Measurements from ENCODE around the gene SLC6A1. TPM values are rescaled to one million over a fixed set of nuclear protein-coding genes. Genes with fewer than 3 reads are reported as not detected.

Gene SLC6A1
- total and polyA plus RNA-seq, 7 donors, result 0.27 to 1.9 (median 0.36) TPM

GRCh38 chr3:11024181-11024580 lies 31.6 kb downstream of the SLC6A1 start:
- Histone ChIP-seq H3K27me3 (ENCODE audit: insufficient read depth in 3 of 3, low read length in 2 of 3) (no peaks in the 10 kb centered on the region), H3K9me3 (no peaks in the 10 kb centered on the region), H3K4me1 (no peaks in the 10 kb centered on the region), H3K36me3 (ENCODE audit: insufficient read depth in 1 of 2, low read depth in 1 of 2) (no peaks in the 10 kb centered on the region), H3K27ac (no peak overlapping the region), H3K4me3 (no peak overlapping the region)
- intact Hi-C loops (cut with DNase I), result no loop called here
- DNase-seq, result no peak
- no peak for TF ChIP-seq CTCF (IDR thresholded peaks at IDR 0.05)
- WGBS, 3 donors, result 79 to 87% (median 85%) methylated on average over 4 of the region's 4 CpGs
- ATAC-seq, result no peak

DNA sequence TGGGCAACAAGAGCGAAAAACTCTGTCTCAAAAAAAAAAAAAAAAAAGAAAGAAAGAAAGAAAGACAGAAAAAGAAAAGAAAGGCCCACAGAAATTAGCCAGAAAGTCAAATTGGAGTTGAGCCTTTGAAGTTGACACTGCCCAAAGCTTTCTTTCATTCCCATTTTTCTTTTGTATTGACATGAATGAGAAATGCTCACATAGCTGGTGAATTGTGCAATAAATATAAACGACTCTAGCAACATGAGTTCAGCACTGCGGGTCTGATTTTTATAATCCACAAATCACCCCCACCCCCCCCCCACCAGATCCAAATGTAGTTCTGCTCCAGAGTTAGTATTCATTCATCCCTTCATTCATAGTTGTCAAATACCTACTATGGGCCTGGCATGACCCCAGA lies 37.4 kb downstream of the SLC6A1 start:
- Histone ChIP-seq H3K27me3 (ENCODE audit: insufficient read depth in 3 of 3, low read length in 2 of 3) (no peaks in the 10 kb centered on the region), H3K4me1 (no peaks in the 10 kb centered on the region), H3K27ac (no peak overlapping the region), H3K36me3 (ENCODE audit: insufficient read depth in 1 of 2, low read depth in 1 of 2) (no peaks in the 10 kb centered on the region), H3K4me3 (no peak overlapping the region), H3K9me3 (no peaks in the 10 kb centered on the region)
- no peak for ATAC-seq
- intact Hi-C loops (cut with DNase I), result no loop called here
- DNase-seq, result no peak
- TF ChIP-seq CTCF (IDR thresholded peaks at IDR 0.05), result no peak
- WGBS, 3 donors, result 71 to 86% (median 84%) methylated on average over 3 of the region's 3 CpGs

GRCh38 chr3:11033871-11034270 lies 41.3 kb downstream of the SLC6A1 start:
- 85 to 100% (median 94%) methylated on average over 3 of the region's 3 CpGs for WGBS, 3 donors
- Histone ChIP-seq H3K4me1 (no peaks in the 10 kb centered on the region), H3K27ac (no peak overlapping the region), H3K36me3 (ENCODE audit: insufficient read depth in 1 of 2, low read depth in 1 of 2) (no peaks in the 10 kb centered on the region), H3K27me3 (ENCODE audit: insufficient read depth in 3 of 3, low read length in 2 of 3) (peaks cover 0 to 6% (median 3%) of the 10 kb centered on the region in 3 donors), H3K4me3 (no peak overlapping the region), H3K9me3 (no peaks in the 10 kb centered on the region)
- TF ChIP-seq CTCF (IDR thresholded peaks at IDR 0.05), result no peak
- DNase-seq (no peak), ATAC-seq (no peak)
- intact Hi-C loops (cut with DNase I), result no loop called here

DNA sequence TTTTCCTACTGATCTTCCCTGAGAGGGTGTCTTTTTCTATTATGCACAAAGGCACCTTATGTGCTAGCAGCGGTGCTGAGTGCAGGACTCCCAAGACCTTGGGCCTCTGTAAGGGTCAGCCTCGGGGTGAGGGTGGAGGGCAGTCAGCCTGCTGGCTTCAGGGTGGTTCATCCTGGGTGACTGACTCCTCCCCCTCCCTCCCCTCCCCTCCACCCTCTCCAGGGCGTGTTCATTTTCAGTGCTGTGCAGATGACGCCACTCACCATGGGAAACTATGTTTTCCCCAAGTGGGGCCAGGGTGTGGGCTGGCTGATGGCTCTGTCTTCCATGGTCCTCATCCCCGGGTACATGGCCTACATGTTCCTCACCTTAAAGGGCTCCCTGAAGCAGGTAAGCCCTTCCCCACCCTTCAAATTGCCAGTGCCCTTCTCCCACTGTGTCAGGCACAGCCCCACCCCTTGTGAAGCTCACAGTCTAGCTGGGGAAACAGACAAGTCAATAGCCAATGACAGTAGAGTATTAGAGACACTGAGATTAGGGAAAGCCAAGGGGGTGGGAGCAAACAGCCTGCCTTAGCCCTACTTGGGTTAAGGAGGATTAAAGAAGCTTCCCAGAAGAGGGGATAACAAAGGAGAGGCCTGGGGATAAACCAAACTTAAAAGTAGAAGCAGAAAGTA lies 41.9 kb downstream of the SLC6A1 start:
- Histone ChIP-seq H3K27me3 (ENCODE audit: insufficient read depth in 3 of 3, low read length in 2 of 3) (peaks cover 0 to 6% (median 3%) of the 10 kb centered on the region in 3 donors), H3K36me3 (ENCODE audit: insufficient read depth in 1 of 2, low read depth in 1 of 2) (no peaks in the 10 kb centered on the region), H3K27ac (no peak overlapping the region), H3K4me3 (no peak overlapping the region), H3K9me3 (no peaks in the 10 kb centered on the region), H3K4me1 (no peaks in the 10 kb centered on the region)
- intact Hi-C loops (cut with DNase I), result no loop called here
- WGBS, 3 donors, result 50 to 61% (median 51%) methylated on average over 5 of the region's 5 CpGs
- TF ChIP-seq CTCF (IDR thresholded peaks at IDR 0.05), result no peak
- no peak for DNase-seq
- no peak for ATAC-seq

All from psoas muscle (tissue), 8 donors.